ENCODE data around the gene C1QTNF8. TPM values are rescaled to one million over a fixed set of nuclear protein-coding genes. Genes with fewer than 3 reads are reported as not detected.
A peak's percentile ranks its signal among the peaks of the same experiment; 100 is the strongest.

The C1QTNF8 gene
- total and polyA plus RNA-seq, 2 of the 13 experiments (the other 11 are each of a cell fraction or from before 2014, with no cell fraction given): 0.09 TPM; not detected in 1

DNA sequence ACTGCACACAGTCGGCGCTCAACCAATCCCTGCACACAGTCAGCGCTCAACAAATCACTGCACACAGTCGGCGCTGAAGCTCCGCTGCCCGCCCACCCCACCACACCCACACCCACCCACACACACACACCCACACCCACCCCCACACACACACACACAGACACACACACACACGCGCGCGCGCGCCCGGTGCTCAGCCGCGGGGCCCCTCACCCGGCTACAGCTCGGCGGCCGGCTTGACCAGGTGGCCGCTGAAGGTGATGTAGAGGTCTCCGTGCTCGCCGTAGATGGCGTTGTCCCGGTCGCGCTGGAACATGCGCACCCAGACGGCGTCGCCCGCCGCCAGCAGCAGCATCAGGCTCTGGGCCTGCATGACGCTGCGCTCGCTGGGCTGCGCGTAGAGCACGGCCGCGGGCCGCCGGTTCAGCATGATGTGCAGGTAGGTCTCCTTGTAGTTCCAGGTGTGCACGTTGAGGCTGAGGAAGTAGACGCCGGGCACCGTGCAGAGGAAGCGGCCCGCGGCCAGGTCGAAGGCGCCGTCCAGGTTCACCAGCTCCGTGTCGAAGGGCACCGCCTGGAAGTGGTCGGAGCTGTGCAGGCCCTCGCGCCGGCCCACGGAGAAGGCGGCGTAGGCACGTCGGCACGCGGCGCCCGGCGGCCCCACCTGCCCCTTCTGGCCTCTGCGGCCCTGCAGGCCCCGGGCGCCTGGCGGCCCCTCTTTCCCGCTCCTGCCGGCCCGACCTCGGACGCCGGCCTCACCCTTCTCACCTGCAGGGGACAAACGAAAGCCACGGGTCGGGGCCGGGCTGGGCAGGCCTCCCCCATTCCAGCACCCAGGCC, 2.5 kb downstream of the C1QTNF8 start (continued):
- TF ChIP-seq, protein P1, sequence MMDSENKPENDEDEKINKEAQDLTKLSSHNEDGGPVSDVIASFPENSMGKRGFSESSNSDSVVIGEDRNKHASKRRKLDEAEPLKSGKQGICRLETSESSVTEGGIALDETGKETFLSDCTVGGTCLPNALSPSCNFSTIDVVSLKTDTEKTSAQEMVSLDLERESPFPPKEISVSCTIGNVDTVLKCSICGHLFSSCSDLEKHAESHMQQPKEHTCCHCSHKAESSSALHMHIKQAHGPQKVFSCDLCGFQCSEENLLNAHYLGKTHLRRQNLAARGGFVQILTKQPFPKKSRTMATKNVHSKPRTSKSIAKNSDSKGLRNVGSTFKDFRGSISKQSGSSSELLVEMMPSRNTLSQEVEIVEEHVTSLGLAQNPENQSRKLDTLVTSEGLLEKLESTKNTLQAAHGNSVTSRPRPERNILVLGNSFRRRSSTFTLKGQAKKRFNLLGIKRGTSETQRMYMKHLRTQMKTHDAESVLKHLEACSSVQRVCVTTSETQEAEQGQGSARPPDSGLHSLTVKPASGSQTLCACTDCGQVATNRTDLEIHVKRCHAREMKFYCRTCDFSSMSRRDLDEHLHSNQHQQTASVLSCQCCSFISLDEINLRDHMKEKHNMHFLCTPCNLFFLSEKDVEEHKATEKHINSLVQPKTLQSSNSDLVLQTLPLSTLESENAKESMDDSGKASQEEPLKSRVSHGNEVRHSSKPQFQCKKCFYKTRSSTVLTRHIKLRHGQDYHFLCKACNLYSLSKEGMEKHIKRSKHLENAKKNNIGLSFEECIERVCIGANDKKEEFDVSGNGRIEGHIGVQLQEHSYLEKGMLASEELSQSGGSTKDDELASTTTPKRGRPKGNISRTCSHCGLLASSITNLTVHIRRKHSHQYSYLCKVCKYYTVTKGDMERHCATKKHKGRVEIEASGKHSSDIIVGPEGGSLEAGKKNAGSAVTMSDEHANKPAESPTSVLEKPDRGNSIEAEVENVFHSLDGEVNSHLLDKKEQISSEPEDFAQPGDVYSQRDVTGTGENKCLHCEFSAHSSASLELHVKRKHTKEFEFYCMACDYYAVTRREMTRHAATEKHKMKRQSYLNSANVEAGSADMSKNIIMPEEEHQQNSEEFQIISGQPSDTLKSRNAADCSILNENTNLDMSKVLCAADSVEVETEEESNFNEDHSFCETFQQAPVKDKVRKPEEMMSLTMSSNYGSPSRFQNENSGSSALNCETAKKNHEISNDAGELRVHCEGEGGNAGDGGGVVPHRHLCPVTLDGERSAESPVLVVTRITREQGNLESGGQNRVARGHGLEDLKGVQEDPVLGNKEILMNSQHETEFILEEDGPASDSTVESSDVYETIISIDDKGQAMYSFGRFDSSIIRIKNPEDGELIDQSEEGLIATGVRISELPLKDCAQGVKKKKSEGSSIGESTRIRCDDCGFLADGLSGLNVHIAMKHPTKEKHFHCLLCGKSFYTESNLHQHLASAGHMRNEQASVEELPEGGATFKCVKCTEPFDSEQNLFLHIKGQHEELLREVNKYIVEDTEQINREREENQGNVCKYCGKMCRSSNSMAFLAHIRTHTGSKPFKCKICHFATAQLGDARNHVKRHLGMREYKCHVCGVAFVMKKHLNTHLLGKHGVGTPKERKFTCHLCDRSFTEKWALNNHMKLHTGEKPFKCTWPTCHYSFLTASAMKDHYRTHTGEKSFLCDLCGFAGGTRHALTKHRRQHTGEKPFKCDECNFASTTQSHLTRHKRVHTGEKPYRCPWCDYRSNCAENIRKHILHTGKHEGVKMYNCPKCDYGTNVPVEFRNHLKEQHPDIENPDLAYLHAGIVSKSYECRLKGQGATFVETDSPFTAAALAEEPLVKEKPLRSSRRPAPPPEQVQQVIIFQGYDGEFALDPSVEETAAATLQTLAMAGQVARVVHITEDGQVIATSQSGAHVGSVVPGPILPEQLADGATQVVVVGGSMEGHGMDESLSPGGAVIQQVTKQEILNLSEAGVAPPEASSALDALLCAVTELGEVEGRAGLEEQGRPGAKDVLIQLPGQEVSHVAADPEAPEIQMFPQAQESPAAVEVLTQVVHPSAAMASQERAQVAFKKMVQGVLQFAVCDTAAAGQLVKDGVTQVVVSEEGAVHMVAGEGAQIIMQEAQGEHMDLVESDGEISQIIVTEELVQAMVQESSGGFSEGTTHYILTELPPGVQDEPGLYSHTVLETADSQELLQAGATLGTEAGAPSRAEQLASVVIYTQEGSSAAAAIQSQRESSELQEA (CRISPR knock-in tag; IDR thresholded peaks at IDR 0.05; ENCODE audit: not compliant biosample characterization): no peak
- TF ChIP-seq PHF21A (CRISPR knock-in tag; IDR thresholded peaks at IDR 0.05) (no peak), CHD4 (IDR thresholded peaks at IDR 0.05; ENCODE audit: borderline replicate concordance, low read length) (no peak), ZKSCAN8 (CRISPR knock-in tag; IDR thresholded peaks at IDR 0.05; ENCODE audit: borderline replicate concordance) (peak; percentile 79), RAD21 (CRISPR knock-in tag; IDR thresholded peaks at IDR 0.05) (peak; percentile 32; the same call in 1 of the 2 replicates), CEBPB (IDR thresholded peaks at IDR 0.05; ENCODE audit: borderline replicate concordance, low read depth, low read length) (no peak), DMAP1 (CRISPR knock-in tag; IDR thresholded peaks at IDR 0.05) (no peak), ZNF792 (CRISPR knock-in tag; IDR thresholded peaks at IDR 0.05) (no peak), ZNF577 (CRISPR knock-in tag; IDR thresholded peaks at IDR 0.05; ENCODE audit: borderline replicate concordance, low read depth) (no peak), HDAC2 (CRISPR knock-in tag; IDR thresholded peaks at IDR 0.05) (peak; percentile 33; the same call in 1 of the 2 replicates), ZNF746 (CRISPR knock-in tag; IDR thresholded peaks at IDR 0.05) (peak; percentile 12; the same call in 1 of the 2 replicates), YEATS4 (CRISPR knock-in tag; IDR thresholded peaks at IDR 0.05; ENCODE audit: borderline replicate concordance) (0 out of 2 replicates have a peak, but pooled peaks have one; percentile 45), ZNF350 (CRISPR knock-in tag; IDR thresholded peaks at IDR 0.05; ENCODE audit: borderline replicate concordance, low read depth) (no peak)
- TF ChIP-seq, protein P2, sequence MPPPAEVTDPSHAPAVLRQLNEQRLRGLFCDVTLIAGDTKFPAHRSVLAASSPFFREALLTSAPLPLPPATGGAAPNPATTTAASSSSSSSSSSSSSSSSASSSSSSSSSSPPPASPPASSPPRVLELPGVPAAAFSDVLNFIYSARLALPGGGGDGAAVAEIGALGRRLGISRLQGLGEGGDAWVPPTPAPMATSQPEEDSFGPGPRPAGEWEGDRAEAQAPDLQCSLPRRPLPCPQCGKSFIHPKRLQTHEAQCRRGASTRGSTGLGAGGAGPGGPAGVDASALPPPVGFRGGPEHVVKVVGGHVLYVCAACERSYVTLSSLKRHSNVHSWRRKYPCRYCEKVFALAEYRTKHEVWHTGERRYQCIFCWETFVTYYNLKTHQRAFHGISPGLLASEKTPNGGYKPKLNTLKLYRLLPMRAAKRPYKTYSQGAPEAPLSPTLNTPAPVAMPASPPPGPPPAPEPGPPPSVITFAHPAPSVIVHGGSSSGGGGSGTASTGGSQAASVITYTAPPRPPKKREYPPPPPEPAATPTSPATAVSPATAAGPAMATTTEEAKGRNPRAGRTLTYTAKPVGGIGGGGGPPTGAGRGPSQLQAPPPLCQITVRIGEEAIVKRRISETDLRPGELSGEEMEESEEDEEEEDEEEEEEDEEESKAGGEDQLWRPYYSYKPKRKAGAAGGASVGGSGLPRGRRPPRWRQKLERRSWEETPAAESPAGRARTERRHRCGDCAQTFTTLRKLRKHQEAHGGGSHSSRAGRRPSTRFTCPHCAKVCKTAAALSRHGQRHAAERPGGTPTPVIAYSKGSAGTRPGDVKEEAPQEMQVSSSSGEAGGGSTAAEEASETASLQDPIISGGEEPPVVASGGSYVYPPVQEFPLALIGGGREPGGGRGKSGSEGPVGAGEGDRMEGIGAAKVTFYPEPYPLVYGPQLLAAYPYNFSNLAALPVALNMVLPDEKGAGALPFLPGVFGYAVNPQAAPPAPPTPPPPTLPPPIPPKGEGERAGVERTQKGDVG (CRISPR knock-in tag; IDR thresholded peaks at IDR 0.05; ENCODE audit: borderline replicate concordance): no peak
- TF ChIP-seq, protein P3, sequence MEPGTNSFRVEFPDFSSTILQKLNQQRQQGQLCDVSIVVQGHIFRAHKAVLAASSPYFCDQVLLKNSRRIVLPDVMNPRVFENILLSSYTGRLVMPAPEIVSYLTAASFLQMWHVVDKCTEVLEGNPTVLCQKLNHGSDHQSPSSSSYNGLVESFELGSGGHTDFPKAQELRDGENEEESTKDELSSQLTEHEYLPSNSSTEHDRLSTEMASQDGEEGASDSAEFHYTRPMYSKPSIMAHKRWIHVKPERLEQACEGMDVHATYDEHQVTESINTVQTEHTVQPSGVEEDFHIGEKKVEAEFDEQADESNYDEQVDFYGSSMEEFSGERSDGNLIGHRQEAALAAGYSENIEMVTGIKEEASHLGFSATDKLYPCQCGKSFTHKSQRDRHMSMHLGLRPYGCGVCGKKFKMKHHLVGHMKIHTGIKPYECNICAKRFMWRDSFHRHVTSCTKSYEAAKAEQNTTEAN (CRISPR knock-in tag; conservative IDR thresholded peaks at IDR 0.05): peak; percentile 16; the same call in 1 of the 2 replicates
